ENCODE measurements around the gene MCC. TPM values are rescaled to one million over a fixed set of nuclear protein-coding genes. Genes with fewer than 3 reads are reported as not detected.

The MCC gene
- total and polyA plus RNA-seq, 2 donors (not counting 1 experiment from before 2014, with no cell fraction given): 3.2 to 41.3 TPM

GRCh38 chr5:113240951-113241726 lies 247.1 kb downstream of the MCC start:
- no peaks in the 10 kb centered on the region for H3K9me3 ChIP-seq (ENCODE audit: control insufficient read depth, insufficient read depth, low read depth, low read length)
- H2AFZ ChIP-seq (ENCODE audit: low read length): no peak overlapping the region
- H4K20me1 ChIP-seq (ENCODE audit: control insufficient read depth, extremely low read depth, insufficient read depth, low read length): no peaks in the 10 kb centered on the region
- TF ChIP-seq EZH2 (IDR thresholded peaks at IDR 0.05; ENCODE audit: low read length, missing control alignments) (no peak), CTCF (conservative IDR thresholded peaks at IDR 0.05 in 1 of 2, IDR thresholded peaks at IDR 0.05 in 1 of 2; ENCODE audit: low read depth in 1 of 2, low read length in 2 of 2) (no peak)
- no peaks in the 10 kb centered on the region for H3K4me1 ChIP-seq (ENCODE audit: control insufficient read depth, extremely low read depth, insufficient read depth, low read length)
- H3K27ac ChIP-seq (ENCODE audit: insufficient read depth, low read length): no peak overlapping the region
- H3K4me2 ChIP-seq (ENCODE audit: extremely low read depth, insufficient read depth, low read length): no peak overlapping the region
- H3K27me3 ChIP-seq (ENCODE audit: control insufficient read depth, insufficient read depth, low read length): no peaks in the 10 kb centered on the region
- H3K4me3 ChIP-seq (replicated peaks in 1 of 4; ENCODE audit: control extremely low read depth in 1 of 4, insufficient read depth in 1 of 4, low read depth in 3 of 4, low read length in 4 of 4): no peak overlapping the region
- H3K9ac ChIP-seq (ENCODE audit: insufficient read depth, low read length): no peak overlapping the region
- DNase-seq (ENCODE audit: low read depth in 2 of 2): no peak
- H3K36me3 ChIP-seq (ENCODE audit: control insufficient read depth, insufficient read depth, low read length): no peaks in the 10 kb centered on the region
- no peaks in the 10 kb centered on the region for H3K79me2 ChIP-seq (ENCODE audit: control insufficient read depth, insufficient read depth, low read length)

GRCh38 chr5:113240032-113240431 lies 248.2 kb downstream of the MCC start:
- Histone ChIP-seq H3K9ac (ENCODE audit: insufficient read depth, low read length) (no peak overlapping the region), H3K4me2 (ENCODE audit: extremely low read depth, insufficient read depth, low read length) (no peak overlapping the region), H3K4me1 (ENCODE audit: control insufficient read depth, extremely low read depth, insufficient read depth, low read length) (no peaks in the 10 kb centered on the region), H3K27me3 (ENCODE audit: control insufficient read depth, insufficient read depth, low read length) (no peaks in the 10 kb centered on the region), H3K27ac (ENCODE audit: insufficient read depth, low read length) (no peak overlapping the region), H3K4me3 (replicated peaks in 1 of 4; ENCODE audit: control extremely low read depth in 1 of 4, insufficient read depth in 1 of 4, low read depth in 3 of 4, low read length in 4 of 4) (no peak overlapping the region), H2AFZ (ENCODE audit: low read length) (no peak overlapping the region), H3K36me3 (ENCODE audit: control insufficient read depth, insufficient read depth, low read length) (no peaks in the 10 kb centered on the region), H4K20me1 (ENCODE audit: control insufficient read depth, extremely low read depth, insufficient read depth, low read length) (no peaks in the 10 kb centered on the region), H3K9me3 (ENCODE audit: control insufficient read depth, insufficient read depth, low read depth, low read length) (no peaks in the 10 kb centered on the region), H3K79me2 (ENCODE audit: control insufficient read depth, insufficient read depth, low read length) (no peaks in the 10 kb centered on the region)
- no peak for DNase-seq (ENCODE audit: low read depth in 2 of 2)
- TF ChIP-seq CTCF (conservative IDR thresholded peaks at IDR 0.05 in 1 of 2, IDR thresholded peaks at IDR 0.05 in 1 of 2; ENCODE audit: low read depth in 1 of 2, low read length in 2 of 2): no peak
- TF ChIP-seq EZH2 (IDR thresholded peaks at IDR 0.05; ENCODE audit: low read length, missing control alignments): no peak

GRCh38 chr5:113237893-113238292 lies 250.4 kb downstream of the MCC start:
- Histone ChIP-seq H4K20me1 (ENCODE audit: control insufficient read depth, extremely low read depth, insufficient read depth, low read length) (no peaks in the 10 kb centered on the region), H2AFZ (ENCODE audit: low read length) (no peak overlapping the region), H3K27ac (ENCODE audit: insufficient read depth, low read length) (no peak overlapping the region), H3K27me3 (ENCODE audit: control insufficient read depth, insufficient read depth, low read length) (no peaks in the 10 kb centered on the region), H3K79me2 (ENCODE audit: control insufficient read depth, insufficient read depth, low read length) (no peaks in the 10 kb centered on the region), H3K36me3 (ENCODE audit: control insufficient read depth, insufficient read depth, low read length) (no peaks in the 10 kb centered on the region), H3K9ac (ENCODE audit: insufficient read depth, low read length) (no peak overlapping the region), H3K4me3 (replicated peaks in 1 of 4; ENCODE audit: control extremely low read depth in 1 of 4, insufficient read depth in 1 of 4, low read depth in 3 of 4, low read length in 4 of 4) (no peak overlapping the region), H3K4me1 (ENCODE audit: control insufficient read depth, extremely low read depth, insufficient read depth, low read length) (no peaks in the 10 kb centered on the region), H3K9me3 (ENCODE audit: control insufficient read depth, insufficient read depth, low read depth, low read length) (no peaks in the 10 kb centered on the region), H3K4me2 (ENCODE audit: extremely low read depth, insufficient read depth, low read length) (no peak overlapping the region)
- no peak for DNase-seq (ENCODE audit: low read depth in 2 of 2)
- TF ChIP-seq CTCF (conservative IDR thresholded peaks at IDR 0.05 in 1 of 2, IDR thresholded peaks at IDR 0.05 in 1 of 2; ENCODE audit: low read depth in 1 of 2, low read length in 2 of 2) (no peak), EZH2 (IDR thresholded peaks at IDR 0.05; ENCODE audit: low read length, missing control alignments) (no peak)
